Neural cell (in vitro differentiated cells): ENCODE data around the gene SH3RF1. TPM values are rescaled to one million over a fixed set of nuclear protein-coding genes. Genes with fewer than 3 reads are reported as not detected.

Experiments
- H2AFZ ChIP-seq: fragments of 200-600, 300-800 bp; sonication (generic), shearing (Covaris generic); 2 replicates; pipeline ENCODE4 v1.6.0; 2014; ENCODE audit warnings: low read depth, mild to moderate bottlenecking, antibody characterized with exemption, low read length, moderate library complexity
- H3F3A ChIP-seq: fragments of 200-600 bp; shearing (Covaris generic); 2 replicates; pipeline ENCODE4 v1.6.1; 2016; ENCODE audit warnings: mild to moderate bottlenecking, moderate library complexity, mixed read lengths, antibody characterized with exemption, low read length; ENCODE audit not compliant: insufficient read depth, poor library complexity, severe bottlenecking
- H3K27ac ChIP-seq: fragments of 200-600, 300-800 bp; sonication (generic), shearing (Covaris generic); 2 replicates; pipeline ENCODE4 v1.5.1; 2014; ENCODE audit warnings: mild to moderate bottlenecking, low read length, moderate library complexity
- H3K27me3 ChIP-seq: fragments of 300-800, 200-600 bp; sonication (generic), shearing (Covaris generic); 2 replicates; pipeline ENCODE4 v1.6.0; 2014; ENCODE audit warnings: mild to moderate bottlenecking, low read depth, low read length, moderate library complexity; ENCODE audit not compliant: insufficient read depth
- H3K36me3 ChIP-seq: fragments of 300-800, 200-600 bp; sonication (generic), shearing (Covaris generic); 2 replicates; pipeline ENCODE4 v1.5.1; 2014; ENCODE audit warnings: mild to moderate bottlenecking, antibody characterized with exemption, low read length, moderate library complexity; ENCODE audit not compliant: insufficient read depth
- H3K4me2 ChIP-seq: fragments of 300-800, 200-600 bp; sonication (generic), shearing (Covaris generic); 2 replicates; pipeline ENCODE4 v1.6.0; 2014; ENCODE audit warnings: mild to moderate bottlenecking, low read length
- H3K4me3 ChIP-seq: fragments of 300-800, 200-600 bp; sonication (generic), shearing (Covaris generic); 2 replicates; pipeline ENCODE4 v1.5.1; 2014; ENCODE audit warnings: mild to moderate bottlenecking, low read length, moderate library complexity
- H3K79me2 ChIP-seq: fragments of 200-600 bp; shearing (Covaris generic); replicated peaks from 2 replicates; pipeline ENCODE4 v1.6.0; 2014; ENCODE audit warnings: mild to moderate bottlenecking, low read length, moderate library complexity; ENCODE audit not compliant: insufficient read depth
- H3K9ac ChIP-seq: fragments of 300-800, 200-600 bp; sonication (generic), shearing (Covaris generic); 2 replicates; pipeline ENCODE4 v1.6.1; 2016; ENCODE audit warnings: mild to moderate bottlenecking, low read length, mixed read lengths
- H3K9me2 ChIP-seq: fragments of 200-600 bp; shearing (Covaris generic); 2 replicates; pipeline ENCODE4 v1.6.1; 2016; ENCODE audit warnings: mild to moderate bottlenecking, low read length, mixed read lengths; ENCODE audit not compliant: insufficient read depth
- H3K9me3 ChIP-seq: fragments of 200-600, 300-800 bp; sonication (generic), shearing (Covaris generic); 2 replicates; pipeline ENCODE4 v1.6.1; 2016; ENCODE audit warnings: mild to moderate bottlenecking, mixed run types, low read length, moderate library complexity, mixed read lengths
- H4K20me1 ChIP-seq: fragments of 200-600 bp; shearing (Covaris generic); 2 replicates; pipeline ENCODE4 v1.6.1; 2016; ENCODE audit warnings: mild to moderate bottlenecking, mixed run types; ENCODE audit not compliant: insufficient read depth
- EP300 ChIP-seq: fragments of 450-650 bp; conservative IDR thresholded peaks from 2 replicates; pipeline ENCODE4 v1.6.1; 2014; ENCODE audit warnings: antibody characterized with exemption, mild to moderate bottlenecking, moderate library complexity; ENCODE audit not compliant: poor library complexity, severe bottlenecking
- EZH2 ChIP-seq: fragments of 200-600, 300-800 bp; shearing (Covaris generic), sonication (generic); IDR thresholded peaks from 2 replicates; pipeline ENCODE4 v1.6.1; 2014; ENCODE audit warnings: antibody characterized with exemption, low read length, borderline replicate concordance, mild to moderate bottlenecking; ENCODE audit not compliant: insufficient read depth, poor library complexity, severe bottlenecking
- MXI1 ChIP-seq: fragments of 450-650 bp; conservative IDR thresholded peaks from 2 replicates; pipeline ENCODE4 v1.6.1; 2014; ENCODE audit warnings: antibody characterized with exemption, mild to moderate bottlenecking; ENCODE audit not compliant: poor library complexity, severe bottlenecking
- POLR2AphosphoS5 ChIP-seq: IDR thresholded peaks from 2 replicates; pipeline ENCODE4 v1.6.1; 2012
- RAD21 ChIP-seq: fragments of 450-650 bp; conservative IDR thresholded peaks from 2 replicates; pipeline ENCODE4 v1.6.1; 2014; ENCODE audit warnings: antibody characterized with exemption, mild to moderate bottlenecking, moderate library complexity
- SMC3 ChIP-seq: fragments of 450-650 bp; conservative IDR thresholded peaks from 2 replicates; pipeline ENCODE4 v1.6.1; 2014; ENCODE audit warnings: antibody characterized with exemption, mild to moderate bottlenecking, moderate library complexity; ENCODE audit not compliant: poor library complexity
- TAF1 ChIP-seq: IDR thresholded peaks from 2 replicates; pipeline ENCODE4 v1.6.1; 2012; ENCODE audit warnings: low read depth
- polyA plus RNA-seq: library from polyadenylated mRNA; depleted of rRNA; stranded (reverse); fragments of >200 nt; gene quantifications from 2 replicates; pipeline ENCODE4 v1.2.3, GENCODE V29; 2014
- TF ChIP-seq, protein P1 (sequence below): fragments of 450-650 bp; IDR thresholded peaks from 2 replicates; pipeline ENCODE4 v1.5.1; 2014; ENCODE audit warnings: antibody characterized with exemption, mild to moderate bottlenecking, moderate library complexity; ENCODE audit not compliant: poor library complexity, severe bottlenecking
- TF ChIP-seq, protein P2 (sequence below): IDR thresholded peaks from 2 replicates; pipeline ENCODE4 v1.6.1; 2012; ENCODE audit warnings: borderline replicate concordance

Gene SH3RF1
- polyA plus RNA-seq, 1 donor from 2014 or later = 3.1 TPM

DNA sequence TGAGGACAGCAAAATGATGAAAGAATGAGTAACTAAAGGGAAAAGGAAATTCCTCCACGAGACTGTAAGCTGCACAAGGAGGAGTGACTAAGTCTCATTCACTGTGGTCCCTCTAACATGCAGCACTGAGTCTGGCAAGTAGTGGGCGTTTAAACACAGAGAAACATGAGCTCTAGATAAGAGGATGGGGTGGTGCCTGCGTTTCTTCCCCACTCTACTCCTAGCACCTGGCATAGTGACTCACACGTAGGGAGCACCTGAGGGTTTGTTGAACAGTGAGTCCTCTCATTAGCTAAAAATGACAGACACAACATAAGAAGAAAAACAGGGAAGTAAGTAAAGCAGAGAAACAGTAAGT is 154.9 kb downstream of the SH3RF1 start:
- no peaks in the 10 kb centered on the region for H3K79me2 ChIP-seq

DNA sequence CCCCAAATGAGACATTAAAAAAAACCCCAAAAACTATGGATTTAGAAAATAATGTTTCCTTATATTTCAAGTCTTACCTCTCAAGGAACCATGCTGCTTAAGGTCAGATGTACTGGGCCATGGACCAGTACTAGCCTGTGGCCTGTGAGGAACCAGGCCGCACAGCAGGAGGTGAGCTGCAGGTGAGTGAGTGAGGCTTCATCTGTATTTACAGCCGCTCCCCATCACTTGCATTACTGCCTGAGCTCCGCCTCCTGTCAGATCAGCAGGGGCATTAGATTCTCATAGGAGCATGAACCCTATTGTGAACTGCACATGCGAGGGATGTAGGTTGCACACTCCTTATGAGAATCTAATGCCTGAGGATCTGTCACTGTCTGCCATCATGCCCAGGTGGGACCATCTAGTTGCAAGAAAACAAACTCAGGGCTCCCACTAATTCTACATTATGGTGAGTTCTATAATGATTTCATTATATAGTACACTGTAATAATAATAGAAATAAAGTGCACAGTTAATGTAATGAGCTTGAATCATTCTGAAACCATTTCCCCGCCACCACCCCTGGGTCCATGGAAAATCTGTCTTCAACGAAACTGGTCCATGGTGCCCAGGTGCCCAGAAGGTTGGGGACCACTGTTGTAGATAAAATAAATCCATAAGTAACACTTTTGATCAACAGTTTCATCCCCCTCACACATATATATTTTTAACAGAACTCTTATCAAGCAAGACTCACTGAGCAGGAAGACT is 155.4 kb downstream of the SH3RF1 start:
- Histone ChIP-seq H4K20me1 (no peaks in the 10 kb centered on the region), H3K9me2 (no peaks in the 10 kb centered on the region), H3K27ac (no peak overlapping the region), H3K4me3 (no peak overlapping the region), H3K27me3 (no peaks in the 10 kb centered on the region), H3K79me2 (no peaks in the 10 kb centered on the region), H3K36me3 (no peaks in the 10 kb centered on the region), H3K9me3 (no peaks in the 10 kb centered on the region), H3K4me2 (no peak overlapping the region), H3K9ac (no peak overlapping the region), H3F3A (no peaks in the 10 kb centered on the region), H2AFZ (no peak overlapping the region)
- TF ChIP-seq SMC3 = no peak
- TF ChIP-seq, protein P1, sequence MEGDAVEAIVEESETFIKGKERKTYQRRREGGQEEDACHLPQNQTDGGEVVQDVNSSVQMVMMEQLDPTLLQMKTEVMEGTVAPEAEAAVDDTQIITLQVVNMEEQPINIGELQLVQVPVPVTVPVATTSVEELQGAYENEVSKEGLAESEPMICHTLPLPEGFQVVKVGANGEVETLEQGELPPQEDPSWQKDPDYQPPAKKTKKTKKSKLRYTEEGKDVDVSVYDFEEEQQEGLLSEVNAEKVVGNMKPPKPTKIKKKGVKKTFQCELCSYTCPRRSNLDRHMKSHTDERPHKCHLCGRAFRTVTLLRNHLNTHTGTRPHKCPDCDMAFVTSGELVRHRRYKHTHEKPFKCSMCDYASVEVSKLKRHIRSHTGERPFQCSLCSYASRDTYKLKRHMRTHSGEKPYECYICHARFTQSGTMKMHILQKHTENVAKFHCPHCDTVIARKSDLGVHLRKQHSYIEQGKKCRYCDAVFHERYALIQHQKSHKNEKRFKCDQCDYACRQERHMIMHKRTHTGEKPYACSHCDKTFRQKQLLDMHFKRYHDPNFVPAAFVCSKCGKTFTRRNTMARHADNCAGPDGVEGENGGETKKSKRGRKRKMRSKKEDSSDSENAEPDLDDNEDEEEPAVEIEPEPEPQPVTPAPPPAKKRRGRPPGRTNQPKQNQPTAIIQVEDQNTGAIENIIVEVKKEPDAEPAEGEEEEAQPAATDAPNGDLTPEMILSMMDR = no peak

More for the DNA sequence above, 154.9 kb downstream of the SH3RF1 start:
- Histone ChIP-seq H3K4me2 (no peak overlapping the region), H3K9me2 (no peaks in the 10 kb centered on the region), H4K20me1 (no peaks in the 10 kb centered on the region), H3K27me3 (no peaks in the 10 kb centered on the region), H2AFZ (no peak overlapping the region), H3K27ac (no peak overlapping the region), H3K9ac (no peak overlapping the region), H3K36me3 (no peaks in the 10 kb centered on the region), H3K4me3 (no peak overlapping the region), H3F3A (no peaks in the 10 kb centered on the region), H3K9me3 (no peaks in the 10 kb centered on the region)
- TF ChIP-seq EP300 = no peak
- TF ChIP-seq TAF1 = no peak
- no peak for TF ChIP-seq EZH2
- no peak for TF ChIP-seq SMC3
- no peak for TF ChIP-seq POLR2AphosphoS5
- TF ChIP-seq, protein P1 = no peak

DNA sequence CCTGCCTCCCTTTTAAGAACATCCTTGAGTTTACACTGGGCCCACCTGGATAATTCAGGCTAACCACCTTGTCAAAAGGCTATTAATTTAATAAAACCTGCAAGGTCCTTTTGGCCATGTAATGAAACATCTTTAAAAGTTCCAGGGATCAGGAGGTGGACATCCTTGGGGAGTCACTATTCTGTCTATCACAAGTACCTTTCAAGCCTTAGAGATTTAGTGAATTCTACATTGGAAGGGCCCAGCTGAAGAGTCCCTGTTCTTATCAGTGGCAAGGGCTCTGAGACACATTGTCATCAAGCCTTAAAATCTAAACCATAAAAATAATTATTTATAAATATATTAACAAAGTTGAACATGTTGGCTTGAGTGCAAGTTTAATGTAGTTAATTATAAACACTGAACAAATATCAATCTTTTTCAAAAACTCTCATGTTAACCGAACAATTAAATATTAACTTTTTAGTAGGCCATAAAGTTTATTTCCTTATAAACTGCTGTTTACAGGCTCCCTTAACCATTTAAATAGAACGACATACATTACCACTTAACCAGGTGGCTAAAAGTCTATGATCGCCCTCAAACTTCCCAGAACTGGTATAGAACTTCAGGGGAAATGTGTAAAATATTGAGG is 156.3 kb downstream of the SH3RF1 start:
- Histone ChIP-seq H3K9me3 (no peaks in the 10 kb centered on the region), H3K9me2 (no peaks in the 10 kb centered on the region), H3K79me2 (no peaks in the 10 kb centered on the region), H4K20me1 (no peaks in the 10 kb centered on the region), H3K9ac (no peak overlapping the region), H3K4me3 (no peak overlapping the region), H3K36me3 (no peaks in the 10 kb centered on the region), H3K27ac (no peak overlapping the region), H3K4me2 (no peak overlapping the region), H3F3A (no peaks in the 10 kb centered on the region), H3K27me3 (no peaks in the 10 kb centered on the region), H2AFZ (no peak overlapping the region)
- no peak for TF ChIP-seq RAD21
- TF ChIP-seq TAF1 = no peak
- no peak for TF ChIP-seq EZH2
- TF ChIP-seq, protein P1 = no peak
- TF ChIP-seq SMC3 = no peak
- TF ChIP-seq, protein P2, sequence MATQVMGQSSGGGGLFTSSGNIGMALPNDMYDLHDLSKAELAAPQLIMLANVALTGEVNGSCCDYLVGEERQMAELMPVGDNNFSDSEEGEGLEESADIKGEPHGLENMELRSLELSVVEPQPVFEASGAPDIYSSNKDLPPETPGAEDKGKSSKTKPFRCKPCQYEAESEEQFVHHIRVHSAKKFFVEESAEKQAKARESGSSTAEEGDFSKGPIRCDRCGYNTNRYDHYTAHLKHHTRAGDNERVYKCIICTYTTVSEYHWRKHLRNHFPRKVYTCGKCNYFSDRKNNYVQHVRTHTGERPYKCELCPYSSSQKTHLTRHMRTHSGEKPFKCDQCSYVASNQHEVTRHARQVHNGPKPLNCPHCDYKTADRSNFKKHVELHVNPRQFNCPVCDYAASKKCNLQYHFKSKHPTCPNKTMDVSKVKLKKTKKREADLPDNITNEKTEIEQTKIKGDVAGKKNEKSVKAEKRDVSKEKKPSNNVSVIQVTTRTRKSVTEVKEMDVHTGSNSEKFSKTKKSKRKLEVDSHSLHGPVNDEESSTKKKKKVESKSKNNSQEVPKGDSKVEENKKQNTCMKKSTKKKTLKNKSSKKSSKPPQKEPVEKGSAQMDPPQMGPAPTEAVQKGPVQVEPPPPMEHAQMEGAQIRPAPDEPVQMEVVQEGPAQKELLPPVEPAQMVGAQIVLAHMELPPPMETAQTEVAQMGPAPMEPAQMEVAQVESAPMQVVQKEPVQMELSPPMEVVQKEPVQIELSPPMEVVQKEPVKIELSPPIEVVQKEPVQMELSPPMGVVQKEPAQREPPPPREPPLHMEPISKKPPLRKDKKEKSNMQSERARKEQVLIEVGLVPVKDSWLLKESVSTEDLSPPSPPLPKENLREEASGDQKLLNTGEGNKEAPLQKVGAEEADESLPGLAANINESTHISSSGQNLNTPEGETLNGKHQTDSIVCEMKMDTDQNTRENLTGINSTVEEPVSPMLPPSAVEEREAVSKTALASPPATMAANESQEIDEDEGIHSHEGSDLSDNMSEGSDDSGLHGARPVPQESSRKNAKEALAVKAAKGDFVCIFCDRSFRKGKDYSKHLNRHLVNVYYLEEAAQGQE = no peak
- no peak for TF ChIP-seq EP300
- TF ChIP-seq POLR2AphosphoS5 = no peak
- TF ChIP-seq MXI1 = no peak
